ENCODE data around the gene SLC17A9. TPM values are rescaled to one million over a fixed set of nuclear protein-coding genes. Genes with fewer than 3 reads are reported as not detected.
A peak's percentile ranks its signal among the peaks of the same experiment; 100 is the strongest.

Gene SLC17A9
- polyA plus RNA-seq, 3 donors from 2014 or later, result 0.95 to 3.5 (median 2.0) TPM

GRCh38 chr20:62967149-62967501, 14.6 kb downstream of the SLC17A9 start:
- H3K4me1 Mint-ChIP-seq, result peaks cover 8 to 9% of the 10 kb centered on the region in 2 donors
- no peak for DNase-seq
- H3K4me3 Mint-ChIP-seq, result no peak overlapping the region
- H3K27me3 Mint-ChIP-seq (ENCODE audit: low read depth in 3 of 3), result peaks cover 2 to 6% (median 4%) of the 10 kb centered on the region in 3 donors
- H3K27ac Mint-ChIP-seq, result no peak overlapping the region
- peaks cover 0 to 3% (median 0%) of the 10 kb centered on the region in 3 donors for H3K36me3 Mint-ChIP-seq
- H3K9me3 Mint-ChIP-seq, result no peaks in the 10 kb centered on the region

- H3K4me1 Mint-ChIP-seq, result peaks cover 12 to 14% of the 10 kb centered on the region in 2 donors
- DNase-seq, result no peak
- H3K9me3 Mint-ChIP-seq, result no peaks in the 10 kb centered on the region
- H3K27me3 Mint-ChIP-seq (ENCODE audit: low read depth in 3 of 3), result peaks cover 4 to 10% (median 6%) of the 10 kb centered on the region in 3 donors
- no peak overlapping the region for H3K27ac Mint-ChIP-seq
- H3K4me3 Mint-ChIP-seq, result no peak overlapping the region
- peaks cover 0 to 3% (median 0%) of the 10 kb centered on the region in 3 donors for H3K36me3 Mint-ChIP-seq
These were observed 15.3 kb downstream of the SLC17A9 start for GRCh38 chr20:62967628-62968351.

DNA sequence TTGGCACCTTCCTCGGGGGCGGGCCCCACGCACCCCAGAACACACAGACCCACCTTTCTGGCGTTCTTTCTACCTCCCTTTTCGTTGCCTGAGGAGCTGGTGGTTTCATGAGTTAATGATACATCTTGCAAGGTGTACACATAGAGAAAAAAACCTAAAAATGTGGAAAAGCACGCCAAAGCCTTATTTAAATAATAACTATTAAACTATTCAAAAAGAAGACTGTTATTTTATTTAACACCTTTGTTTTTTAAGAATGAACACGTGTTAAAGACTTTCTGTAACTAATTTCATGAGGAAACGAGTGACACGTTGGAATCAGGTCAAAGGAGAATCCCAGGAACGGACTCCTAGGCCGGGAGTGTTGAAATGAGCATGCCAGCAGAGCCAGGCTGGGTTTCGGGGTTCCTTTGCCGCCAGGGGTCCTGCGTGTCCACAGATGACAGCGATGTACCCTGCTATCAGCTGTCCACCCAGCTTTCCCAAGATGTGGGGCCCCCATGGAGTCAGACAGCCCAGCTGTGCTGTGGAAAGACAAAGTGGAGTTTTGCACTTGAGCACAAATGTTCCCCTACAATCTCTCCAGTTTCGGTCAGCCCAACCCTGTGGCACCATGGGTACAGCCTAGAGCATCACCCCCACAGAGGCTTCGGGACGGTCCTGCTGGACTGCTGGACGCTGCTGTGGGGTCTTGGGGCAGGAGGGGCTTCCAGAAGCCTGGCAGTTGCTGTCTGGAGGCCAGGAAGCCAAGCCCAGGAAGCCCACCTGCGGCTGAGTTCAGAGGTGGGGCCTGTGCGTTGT, 16.1 kb downstream of the SLC17A9 start:
- H3K27me3 Mint-ChIP-seq (ENCODE audit: low read depth in 3 of 3), result peaks cover 8 to 10% (median 10%) of the 10 kb centered on the region in 3 donors
- H3K4me1 Mint-ChIP-seq, result peaks cover 13 to 14% of the 10 kb centered on the region in 2 donors
- peaks cover 0 to 3% (median 0%) of the 10 kb centered on the region in 3 donors for H3K36me3 Mint-ChIP-seq
- H3K4me3 Mint-ChIP-seq, result no peak overlapping the region
- no peak overlapping the region for H3K27ac Mint-ChIP-seq
- DNase-seq, result no peak
- no peaks in the 10 kb centered on the region for H3K9me3 Mint-ChIP-seq

GRCh38 chr20:62969179-62969760, 16.8 kb downstream of the SLC17A9 start:
- no peak for DNase-seq
- Mint-ChIP-seq H3K36me3 (peaks cover 0 to 3% (median 0%) of the 10 kb centered on the region in 3 donors), H3K9me3 (no peaks in the 10 kb centered on the region), H3K27ac (no peak overlapping the region), H3K27me3 (ENCODE audit: low read depth in 3 of 3) (peaks cover 10 to 13% (median 10%) of the 10 kb centered on the region in 3 donors), H3K4me3 (no peak overlapping the region), H3K4me1 (peaks cover 14% of the 10 kb centered on the region in 2 donors)

DNA sequence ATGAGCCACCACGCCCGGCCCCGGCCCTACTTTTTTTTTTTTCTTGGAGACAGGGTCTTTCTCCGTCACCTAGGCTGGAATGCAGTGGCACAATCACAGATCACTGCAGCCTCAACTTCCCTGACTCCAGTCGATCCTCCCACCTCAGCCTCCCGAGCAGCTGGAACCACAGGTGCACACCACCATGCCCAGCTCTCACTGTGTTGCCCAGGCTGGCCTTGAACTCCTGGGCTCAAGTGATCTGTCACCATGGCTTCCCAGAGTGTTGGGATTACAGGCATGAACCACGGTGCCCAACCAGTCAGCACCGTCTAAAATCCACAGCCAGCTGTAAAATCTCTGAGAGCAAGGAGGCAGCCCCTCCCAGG, 17.4 kb downstream of the SLC17A9 start:
- Mint-ChIP-seq H3K4me1 (peaks cover 14% of the 10 kb centered on the region in 2 donors), H3K27ac (peak overlapping the region in 1 of 6 donors; percentile 40), H3K4me3 (no peak overlapping the region), H3K36me3 (peaks cover 0 to 3% (median 0%) of the 10 kb centered on the region in 3 donors), H3K9me3 (no peaks in the 10 kb centered on the region), H3K27me3 (ENCODE audit: low read depth in 3 of 3) (peaks cover 10 to 20% (median 11%) of the 10 kb centered on the region in 3 donors)
- no peak for DNase-seq

- Mint-ChIP-seq H3K36me3 (peaks cover 0 to 3% (median 0%) of the 10 kb centered on the region in 3 donors), H3K27me3 (ENCODE audit: low read depth in 3 of 3) (peaks cover 10 to 20% (median 11%) of the 10 kb centered on the region in 3 donors), H3K4me3 (no peak overlapping the region), H3K9me3 (no peaks in the 10 kb centered on the region), H3K4me1 (peaks cover 14% of the 10 kb centered on the region in 2 donors), H3K27ac (no peak overlapping the region)
- no peak for DNase-seq
These were observed 18.1 kb downstream of the SLC17A9 start for GRCh38 chr20:62970307-62971210.

DNA sequence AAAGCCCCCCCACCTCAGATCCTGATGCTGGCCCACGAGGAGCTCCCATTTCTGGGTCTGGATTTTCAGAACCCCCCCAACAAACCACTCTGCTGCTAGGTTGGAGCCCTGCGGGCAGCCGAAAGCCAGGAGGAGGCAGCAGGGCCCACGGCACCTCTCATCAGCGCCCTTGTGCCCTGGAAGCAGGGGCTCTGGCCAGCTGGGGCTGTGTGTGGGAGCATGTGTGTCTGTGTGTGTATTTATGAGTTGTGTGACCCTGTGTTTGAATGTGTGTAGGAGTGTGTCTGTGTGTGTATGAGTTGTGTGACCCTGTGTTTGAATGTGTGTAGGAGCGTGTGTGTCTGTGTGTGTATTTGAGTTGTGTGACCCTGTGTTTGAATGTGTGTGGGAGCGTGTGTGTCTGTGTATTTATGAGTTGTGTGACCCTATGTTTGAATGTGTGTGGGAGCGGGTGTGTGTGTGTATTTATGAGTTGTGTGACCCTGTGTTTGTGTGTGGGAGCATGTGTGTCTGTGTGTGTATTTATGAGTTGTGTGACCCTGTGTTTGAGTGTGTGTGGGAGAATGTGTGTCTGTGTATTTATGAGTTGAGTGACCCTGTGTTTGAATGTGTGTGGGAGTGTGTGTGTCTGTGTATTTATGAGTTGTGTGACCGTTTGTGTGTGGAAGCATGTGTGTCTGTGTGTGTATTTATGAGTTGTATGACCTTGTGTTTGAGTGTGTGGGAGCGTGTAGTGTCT, 18.9 kb downstream of the SLC17A9 start:
- Mint-ChIP-seq H3K4me3 (peak overlapping the region in 4 of 5 donors; percentile 8 to 46 (median 28)), H3K9me3 (no peaks in the 10 kb centered on the region), H3K36me3 (no peaks in the 10 kb centered on the region), H3K4me1 (peaks cover 14% of the 10 kb centered on the region in 2 donors), H3K27me3 (ENCODE audit: low read depth in 3 of 3) (peaks cover 11 to 25% (median 12%) of the 10 kb centered on the region in 3 donors), H3K27ac (peak overlapping the region in 2 of 6 donors; percentile 16 to 19)
- no peak for DNase-seq

- no peaks in the 10 kb centered on the region for H3K36me3 Mint-ChIP-seq
- H3K27ac Mint-ChIP-seq, result peak overlapping the region in 3 of 6 donors; percentile 18 to 51 (median 22)
- H3K4me1 Mint-ChIP-seq, result peaks cover 14 to 15% of the 10 kb centered on the region in 2 donors
- DNase-seq, result peak; percentile 75 to 80 (median 77)
- H3K27me3 Mint-ChIP-seq (ENCODE audit: low read depth in 3 of 3), result peaks cover 12 to 27% (median 16%) of the 10 kb centered on the region in 3 donors
- no peaks in the 10 kb centered on the region for H3K9me3 Mint-ChIP-seq
- peak overlapping the region; percentile 57 to 79 (median 75) for H3K4me3 Mint-ChIP-seq
These were observed 19.7 kb downstream of the SLC17A9 start for GRCh38 chr20:62971950-62972844.

- Mint-ChIP-seq H3K9me3 (no peaks in the 10 kb centered on the region), H3K27me3 (ENCODE audit: low read depth in 3 of 3) (peaks cover 18 to 36% (median 22%) of the 10 kb centered on the region in 3 donors), H3K4me3 (peak overlapping the region in 2 of 5 donors; percentile 57 to 75)
These were observed 20.6 kb downstream of the SLC17A9 start for GRCh38 chr20:62972845-62973745.

GRCh38 chr20:62975251-62975760, 22.8 kb downstream of the SLC17A9 start:
- no peaks in the 10 kb centered on the region for H3K9me3 Mint-ChIP-seq
- H3K4me3 Mint-ChIP-seq, result no peak overlapping the region
- peaks cover 35 to 41% of the 10 kb centered on the region in 2 donors for H3K4me1 Mint-ChIP-seq
- no peak for DNase-seq
- H3K27ac Mint-ChIP-seq, result no peak overlapping the region
- H3K36me3 Mint-ChIP-seq, result no peaks in the 10 kb centered on the region
- peaks cover 19 to 46% (median 31%) of the 10 kb centered on the region in 3 donors for H3K27me3 Mint-ChIP-seq (ENCODE audit: low read depth in 3 of 3)

More at GRCh38 chr20:62972845-62973745, 20.6 kb downstream of the SLC17A9 start:
- no peaks in the 10 kb centered on the region for H3K36me3 Mint-ChIP-seq
- no peak for DNase-seq
- no peak overlapping the region for H3K27ac Mint-ChIP-seq
- H3K4me1 Mint-ChIP-seq, result peaks cover 22 to 23% of the 10 kb centered on the region in 2 donors
